Esophagus squamous epithelium (tissue), 5 donors: ENCODE measurements around the gene RMDN2. TPM values are rescaled to one million over a fixed set of nuclear protein-coding genes. Genes with fewer than 3 reads are reported as not detected.

Experiments
- DNase-seq: peaks from one replicate; lab custom pipeline; 2025; lab: John Stamatoyannopoulos, UW
- H3K27ac ChIP-seq, 4 donors: fragments of 200-600 bp; sonication (generic); one replicate each; pipeline ENCODE4 v1.5.1; 2016 to 2019; ENCODE audit warnings: mild to moderate bottlenecking in 1 of 4
- H3K27me3 ChIP-seq, 4 donors: fragments of 200-600 bp; sonication (generic); 1 replicate in 3 of 4; 2 replicates in 1 of 4; pipeline versions ENCODE4 v1.5.1 to v1.6.0; 2017 to 2021; ENCODE audit warnings: antibody characterized with exemption in 1 of 4
- H3K36me3 ChIP-seq, 3 donors: fragments of 200-600 bp; sonication (generic); one replicate each; pipeline ENCODE4 v1.5.1; 2016 to 2019
- H3K4me1 ChIP-seq, 3 donors: fragments of 200-600 bp; sonication (generic); one replicate each; pipeline ENCODE4 v1.5.1; 2017 to 2019
- H3K4me3 ChIP-seq, 4 donors: fragments of 200-600 bp; sonication (generic); 1 replicate in 3 of 4; 2 replicates in 1 of 4; pipeline ENCODE4 v1.5.1; 2016 to 2019; ENCODE audit warnings: mild to moderate bottlenecking in 2 of 4, moderate library complexity in 1 of 4
- H3K9me3 ChIP-seq, 3 donors: fragments of 200-600 bp; sonication (generic); one replicate each; pipeline ENCODE4 v1.5.1; 2016 to 2019
- POLR2A ChIP-seq, 4 donors: fragments of 450-650 bp; IDR thresholded peaks; one replicate each; pipeline ENCODE4 v1.6.1; 2017; ENCODE audit warnings: antibody characterized with exemption in 4 of 4, mild to moderate bottlenecking in 4 of 4, moderate library complexity in 3 of 4
- WGBS, 2 donors: methylation state at CpG; one replicate each; pipeline ENCODE4 v1.1.5; 2018; 5-methylcytosine and 5-hydroxymethylcytosine counted together
- intact Hi-C: fragments of 100-400 bp; cut with DNase I; formaldehyde crosslinking; loops from one replicate; pipeline ENCODE4 v1.15.0; 2022
- total RNA-seq, 4 donors: library from RNA; depleted of rRNA; stranded (reverse); fragments of >200 nt; gene quantifications; one replicate each; pipeline ENCODE4 v1.1.0, GENCODE V29; 2016
- TF ChIP-seq, protein P1 (sequence below), 6 experiments: fragments of 450-650 bp in 4 of 6; fragments of 200-600 bp in 2 of 6; sonication (generic) in 2 of 6; IDR thresholded peaks; one replicate each; pipeline ENCODE4 v1.5.1; 2016 to 2019; ENCODE audit warnings: antibody characterized with exemption in 6 of 6, mild to moderate bottlenecking in 4 of 6, moderate library complexity in 4 of 6
- donor health status: DM: yes; HTN: yes; CAD: no.

RMDN2 gene
- total RNA-seq, 4 donors from 2014 or later = 3.4 to 7.8 (median 4.7) TPM

DNA sequence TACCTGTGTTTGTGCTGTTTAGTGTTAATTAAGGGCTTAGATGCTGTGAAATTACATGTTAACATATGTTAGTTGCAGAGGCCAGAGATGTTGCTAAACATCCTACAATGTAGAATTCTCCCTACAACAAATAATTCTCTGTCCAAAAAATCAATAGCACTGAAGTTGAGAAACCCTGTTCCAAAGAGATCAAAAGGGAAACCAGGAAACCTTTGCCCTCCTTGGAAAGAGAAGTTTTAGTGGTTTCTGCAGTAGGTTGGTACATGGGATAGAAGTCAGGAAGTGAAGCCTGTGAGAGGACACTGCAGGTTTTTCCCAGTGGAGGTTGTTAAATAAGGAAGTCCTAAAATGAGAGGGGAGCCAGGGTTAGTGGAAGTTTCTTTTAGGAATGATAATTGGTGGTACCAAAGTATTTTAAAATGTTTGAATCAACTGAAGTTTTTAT, 6.3 kb upstream of the RMDN2 start:
- Histone ChIP-seq H3K27ac (no peak overlapping the region), H3K36me3 (no peaks in the 10 kb centered on the region)
- intact Hi-C loops = no loop called here

GRCh38 chr2:37919631-37920032, 5.5 kb upstream of the RMDN2 start:
- TF ChIP-seq POLR2A (IDR thresholded peaks at IDR 0.05) = no peak
- 84 to 86% methylated on average over 1 to 2 of the region's 2 CpGs for WGBS, 2 donors
- Histone ChIP-seq H3K4me1 (peaks cover 4 to 33% (median 19%) of the 10 kb centered on the region in 3 donors), H3K27ac (no peak overlapping the region), H3K36me3 (no peaks in the 10 kb centered on the region), H3K27me3 (no peaks in the 10 kb centered on the region), H3K4me3 (no peak overlapping the region), H3K9me3 (no peaks in the 10 kb centered on the region)
- intact Hi-C loops = no loop called here
- DNase-seq = no peak

More for the DNA sequence above, 6.3 kb upstream of the RMDN2 start:
- TF ChIP-seq POLR2A (IDR thresholded peaks at IDR 0.05) = no peak
- TF ChIP-seq, protein P1, sequence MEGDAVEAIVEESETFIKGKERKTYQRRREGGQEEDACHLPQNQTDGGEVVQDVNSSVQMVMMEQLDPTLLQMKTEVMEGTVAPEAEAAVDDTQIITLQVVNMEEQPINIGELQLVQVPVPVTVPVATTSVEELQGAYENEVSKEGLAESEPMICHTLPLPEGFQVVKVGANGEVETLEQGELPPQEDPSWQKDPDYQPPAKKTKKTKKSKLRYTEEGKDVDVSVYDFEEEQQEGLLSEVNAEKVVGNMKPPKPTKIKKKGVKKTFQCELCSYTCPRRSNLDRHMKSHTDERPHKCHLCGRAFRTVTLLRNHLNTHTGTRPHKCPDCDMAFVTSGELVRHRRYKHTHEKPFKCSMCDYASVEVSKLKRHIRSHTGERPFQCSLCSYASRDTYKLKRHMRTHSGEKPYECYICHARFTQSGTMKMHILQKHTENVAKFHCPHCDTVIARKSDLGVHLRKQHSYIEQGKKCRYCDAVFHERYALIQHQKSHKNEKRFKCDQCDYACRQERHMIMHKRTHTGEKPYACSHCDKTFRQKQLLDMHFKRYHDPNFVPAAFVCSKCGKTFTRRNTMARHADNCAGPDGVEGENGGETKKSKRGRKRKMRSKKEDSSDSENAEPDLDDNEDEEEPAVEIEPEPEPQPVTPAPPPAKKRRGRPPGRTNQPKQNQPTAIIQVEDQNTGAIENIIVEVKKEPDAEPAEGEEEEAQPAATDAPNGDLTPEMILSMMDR (IDR thresholded peaks at IDR 0.05) = no peak
- H3K4me3 ChIP-seq = no peak overlapping the region
- peaks cover 4 to 28% (median 15%) of the 10 kb centered on the region in 3 donors for H3K4me1 ChIP-seq
- no peaks in the 10 kb centered on the region for H3K27me3 ChIP-seq
- no peaks in the 10 kb centered on the region for H3K9me3 ChIP-seq
- DNase-seq = no peak

- intact Hi-C loops = no loop called here
- Histone ChIP-seq H3K36me3 (no peaks in the 10 kb centered on the region), H3K4me3 (no peak overlapping the region), H3K4me1 (peaks cover 4 to 35% (median 19%) of the 10 kb centered on the region in 3 donors), H3K9me3 (no peaks in the 10 kb centered on the region), H3K27me3 (no peaks in the 10 kb centered on the region), H3K27ac (no peak overlapping the region)
- 81 to 86% methylated on average over 5 of the region's 5 CpGs for WGBS, 2 donors
- TF ChIP-seq, protein P1 (IDR thresholded peaks at IDR 0.05) = no peak
- TF ChIP-seq POLR2A (IDR thresholded peaks at IDR 0.05) = no peak
- DNase-seq = no peak
Observed at GRCh38 chr2:37920570-37920969, 4.5 kb upstream of the RMDN2 start.

DNA sequence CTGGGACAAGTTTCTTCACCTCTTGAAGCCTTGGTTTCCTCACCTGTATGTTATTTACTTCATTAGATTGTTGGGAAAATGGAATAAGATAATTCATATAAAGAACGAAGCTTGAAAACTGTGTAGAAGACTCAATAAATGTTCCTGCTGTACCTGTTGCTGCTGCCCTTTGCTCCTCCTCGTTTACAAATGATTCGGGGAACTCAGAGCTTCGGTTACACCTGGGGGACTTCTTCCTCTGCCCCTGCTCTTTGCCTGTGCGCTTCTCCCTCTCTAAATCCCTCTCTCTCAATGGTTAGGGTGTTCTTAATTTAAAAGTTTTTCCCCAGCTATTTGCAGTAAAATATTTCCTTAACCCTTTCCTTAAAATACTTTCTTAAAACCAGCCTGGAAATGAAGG, 3.3 kb upstream of the RMDN2 start:
- intact Hi-C loops = no loop called here
- TF ChIP-seq POLR2A (IDR thresholded peaks at IDR 0.05) = no peak
- TF ChIP-seq, protein P1 (IDR thresholded peaks at IDR 0.05) = no peak
- Histone ChIP-seq H3K9me3 (no peaks in the 10 kb centered on the region), H3K4me1 (peaks cover 0 to 32% (median 23%) of the 10 kb centered on the region in 3 donors), H3K27me3 (no peaks in the 10 kb centered on the region), H3K4me3 (no peak overlapping the region), H3K27ac (no peak overlapping the region), H3K36me3 (no peaks in the 10 kb centered on the region)
- WGBS, 2 donors = 76 to 83% methylated on average over 5 of the region's 5 CpGs
- no peak for DNase-seq

- no peak for DNase-seq
Observed at GRCh38 chr2:37923308-37924055, 1.6 kb upstream of the RMDN2 start.

More at GRCh38 chr2:37923308-37924055, 1.6 kb upstream of the RMDN2 start:
- Histone ChIP-seq H3K4me3 (no peak overlapping the region), H3K27me3 (no peaks in the 10 kb centered on the region), H3K36me3 (no peaks in the 10 kb centered on the region), H3K27ac (no peak overlapping the region), H3K4me1 (peaks cover 0 to 25% (median 14%) of the 10 kb centered on the region in 3 donors), H3K9me3 (no peaks in the 10 kb centered on the region)
- intact Hi-C loops = no loop called here
- WGBS, 2 donors = 90 to 92% methylated on average over 13 of the region's 13 CpGs
- TF ChIP-seq, protein P1 (IDR thresholded peaks at IDR 0.05) = no peak
